Germinal center (tissue), 1 donor: Measurements from ENCODE around the gene MOK.
A peak's percentile ranks its signal among the peaks of the same experiment; 100 is the strongest.

ENCODE experiments used
- DNase-seq: peaks from one replicate; pipeline ENCODE4 v3.0.0; 2012; ENCODE audit warnings: mixed read lengths, low spot score

MOK gene

DNA sequence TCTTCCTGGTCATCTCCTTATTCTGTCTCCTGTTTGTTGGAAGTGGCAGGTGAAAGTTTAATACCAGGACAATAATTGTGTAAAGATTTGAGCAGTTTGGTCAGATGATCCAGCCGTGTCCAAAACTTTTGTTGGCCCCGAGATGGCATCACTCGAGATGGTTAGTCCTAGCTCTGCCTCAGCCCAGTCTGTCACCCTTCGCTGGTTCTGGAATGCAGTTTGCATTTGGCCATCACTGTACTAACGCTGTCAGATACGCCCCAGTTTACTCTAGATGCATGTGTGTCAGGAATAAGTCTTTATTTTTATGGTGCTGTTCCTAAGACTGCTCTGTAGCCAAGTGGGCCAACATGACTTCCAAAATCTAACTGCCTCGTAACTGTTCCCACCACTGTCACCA is 79.6 kb downstream of the MOK start:
- DNase-seq = no peak

DNA sequence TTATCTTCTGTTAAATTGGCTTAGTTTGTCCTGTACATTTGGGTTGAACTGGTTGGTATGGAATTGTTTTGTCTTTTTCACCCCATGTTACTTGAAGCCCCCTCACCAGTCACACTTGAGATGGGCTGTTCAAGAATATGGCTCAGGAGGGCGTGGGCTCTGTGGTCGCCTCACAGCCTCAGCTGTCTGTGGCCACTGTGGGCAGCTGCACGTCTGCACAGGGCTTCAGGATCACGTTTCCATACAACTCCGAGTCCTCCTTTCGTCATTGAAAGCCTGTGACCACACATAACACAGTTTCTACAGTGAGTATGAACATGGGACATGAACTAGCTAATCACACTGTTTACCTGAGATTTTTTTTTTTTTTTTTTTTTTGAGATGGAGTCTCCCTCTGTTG is 81.3 kb downstream of the MOK start:
- DNase-seq = no peak

DNA sequence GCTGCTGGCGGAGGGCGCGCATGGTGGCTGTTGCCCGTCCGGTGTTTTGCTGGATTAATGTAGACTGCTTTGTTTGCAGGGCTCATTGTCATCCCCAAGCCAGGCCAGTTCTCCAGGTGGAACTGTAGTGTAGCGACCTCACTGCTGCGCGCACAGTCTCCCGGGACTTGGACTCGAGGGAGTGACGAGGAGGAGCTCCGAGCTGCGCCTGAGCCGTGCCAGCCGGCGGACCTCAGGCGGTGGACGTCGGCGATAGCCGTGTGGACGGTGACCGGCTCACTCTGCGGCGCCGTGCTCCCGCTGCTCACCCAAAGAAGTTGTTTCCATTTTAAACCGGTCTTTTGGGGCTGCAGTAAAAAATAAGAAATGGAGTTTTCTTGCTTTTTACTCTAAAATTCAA is 82.2 kb downstream of the MOK start:
- DNase-seq = no peak

DNA sequence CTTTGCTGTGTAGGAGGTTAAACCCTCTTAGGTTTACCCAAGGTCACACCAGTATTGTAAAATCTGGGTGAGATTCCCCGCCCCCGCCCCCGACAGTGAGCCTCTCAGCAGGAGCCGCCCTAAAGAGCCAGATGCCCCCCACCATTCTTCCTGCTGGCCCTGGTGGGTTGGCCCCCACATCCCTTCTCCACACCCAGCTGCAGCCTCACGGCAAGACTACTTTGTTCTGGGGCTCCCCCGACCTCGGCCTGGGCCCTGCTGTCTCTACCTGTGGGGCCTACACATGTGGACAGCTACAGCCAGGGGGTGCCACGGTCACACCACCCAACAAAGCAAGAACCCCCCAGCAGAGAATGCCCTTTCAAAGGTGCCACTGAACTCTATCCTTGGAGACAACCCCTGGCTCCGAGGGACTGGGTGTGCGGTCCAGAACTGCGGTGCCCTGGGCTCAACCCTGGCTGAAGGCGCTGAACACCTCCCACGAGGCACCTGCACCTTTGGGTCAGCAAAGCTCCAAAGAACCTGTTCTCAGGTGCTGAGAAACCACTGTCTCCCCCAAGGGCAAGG is 82.9 kb downstream of the MOK start:
- no peak for DNase-seq

DNA sequence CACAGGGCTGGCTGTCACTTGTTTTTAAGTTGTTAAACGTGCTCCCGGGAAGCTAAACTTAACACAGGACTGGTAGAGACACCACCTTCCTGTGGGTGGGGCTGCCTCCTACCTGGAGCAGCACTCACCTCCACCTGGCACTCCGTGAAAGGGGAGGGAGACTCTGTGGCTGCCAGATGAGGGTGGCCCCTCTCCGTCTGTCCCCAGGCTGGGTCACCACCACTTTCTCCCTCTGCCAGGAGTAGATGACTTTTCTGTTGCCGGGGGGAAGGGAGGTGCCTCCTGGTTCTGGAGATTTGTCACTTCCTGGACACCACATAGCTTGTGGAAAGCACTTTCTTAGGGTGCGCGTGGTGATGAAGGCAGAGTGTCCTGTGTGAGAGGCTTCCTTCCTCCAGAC is 83.9 kb downstream of the MOK start:
- DNase-seq = no peak

DNA sequence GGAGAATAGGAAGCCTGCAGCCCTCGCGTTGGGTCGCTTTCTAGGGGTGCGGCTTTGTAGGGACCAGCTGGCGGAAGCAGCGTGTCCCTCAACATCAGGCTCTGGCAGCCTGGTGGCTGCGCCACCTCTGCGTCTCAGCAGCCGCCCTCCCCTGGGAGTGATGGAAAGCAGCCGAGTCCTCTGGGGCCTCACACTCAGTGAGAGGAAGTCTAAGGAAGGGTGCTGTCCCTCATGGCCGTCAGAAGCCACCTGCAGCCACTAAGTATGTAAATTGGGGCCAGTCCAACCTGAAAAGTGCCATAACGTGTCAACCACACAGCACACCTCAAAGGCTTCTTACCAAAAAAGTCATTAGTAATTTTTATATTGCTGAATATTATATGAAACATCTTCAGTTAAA is 84.9 kb downstream of the MOK start:
- peak; percentile 86 for DNase-seq

DNA sequence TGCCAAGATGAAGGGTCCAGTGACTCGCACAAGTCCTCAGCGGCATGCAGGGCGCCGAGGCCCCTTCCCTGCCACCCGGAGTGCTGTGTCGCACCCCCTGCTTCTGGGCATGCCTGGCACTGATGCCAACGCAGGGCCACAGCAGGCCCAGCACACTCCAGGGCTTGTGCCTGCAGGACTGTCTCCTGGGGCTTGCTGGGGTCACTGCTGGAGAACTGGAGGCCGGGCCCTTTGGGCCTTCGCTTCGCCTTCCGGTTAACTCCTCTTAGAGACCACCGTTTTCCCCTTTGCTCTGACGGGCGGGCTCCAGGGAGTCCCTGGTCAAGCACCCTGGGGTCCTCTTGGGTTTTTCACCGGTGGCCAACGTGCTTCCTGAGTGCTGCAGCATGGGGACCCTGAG is 85.6 kb downstream of the MOK start:
- no peak for DNase-seq

DNA sequence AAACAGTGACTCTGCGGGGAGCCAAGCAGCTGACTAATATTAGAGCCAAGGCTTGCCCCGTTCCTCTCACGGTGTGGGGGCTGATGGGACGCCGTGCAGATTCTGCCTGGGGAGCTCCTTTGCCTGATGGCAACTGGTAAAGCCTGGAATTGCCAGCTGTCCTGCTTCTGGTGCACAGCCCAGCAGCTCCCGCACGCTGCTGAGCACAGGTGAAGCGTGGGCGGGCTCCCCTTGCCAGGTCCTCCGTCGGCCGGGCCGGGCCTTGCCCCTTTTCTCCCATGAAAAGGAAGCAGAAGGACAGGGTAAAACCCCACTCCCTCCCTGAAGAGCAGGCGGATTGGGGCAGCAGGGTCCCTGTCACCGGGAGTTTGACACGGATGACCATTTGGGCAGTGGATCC is 86.3 kb downstream of the MOK start:
- DNase-seq = no peak

DNA sequence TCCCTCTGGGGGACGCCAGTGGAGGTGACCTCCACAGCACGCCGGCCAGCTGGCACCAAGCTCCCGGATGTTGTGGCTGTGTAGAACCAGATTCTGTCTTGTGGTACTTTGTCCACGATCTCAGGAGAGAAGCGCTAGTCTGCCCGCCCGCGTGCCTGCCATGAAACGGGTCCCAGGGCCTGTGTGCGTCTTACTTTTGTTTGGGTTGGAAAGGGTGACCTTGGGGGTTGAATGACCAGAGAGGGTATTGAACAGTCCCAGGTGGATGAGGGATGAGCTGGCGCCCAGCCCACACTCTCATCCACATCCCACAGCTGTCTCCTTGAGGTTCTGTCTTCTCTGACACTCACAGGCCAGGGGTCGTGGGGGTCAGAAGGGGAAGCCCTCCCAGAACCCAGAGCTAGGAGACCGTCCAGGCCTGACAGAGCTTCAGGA is 87.0 kb downstream of the MOK start:
- no peak for DNase-seq

DNA sequence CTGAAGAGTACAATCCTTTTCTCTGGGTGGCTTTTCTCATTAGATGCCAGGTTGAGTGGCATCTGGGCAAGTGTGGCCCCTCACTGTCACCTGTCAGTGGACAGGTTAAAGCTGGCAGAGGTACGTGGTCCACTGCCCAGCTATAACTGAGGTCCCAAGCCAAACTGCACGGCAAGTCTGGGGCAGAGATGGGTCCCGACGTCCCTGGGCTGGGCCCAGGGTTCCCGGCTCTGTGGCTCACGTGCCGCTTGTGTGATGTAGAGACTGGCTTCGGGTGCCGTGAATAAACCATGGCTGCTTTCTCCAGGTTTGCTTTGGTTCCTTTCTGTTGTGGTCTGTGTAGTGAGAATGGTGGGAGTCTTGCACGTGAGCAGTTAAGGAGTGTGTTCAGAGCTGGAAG is 87.6 kb downstream of the MOK start:
- no peak for DNase-seq

DNA sequence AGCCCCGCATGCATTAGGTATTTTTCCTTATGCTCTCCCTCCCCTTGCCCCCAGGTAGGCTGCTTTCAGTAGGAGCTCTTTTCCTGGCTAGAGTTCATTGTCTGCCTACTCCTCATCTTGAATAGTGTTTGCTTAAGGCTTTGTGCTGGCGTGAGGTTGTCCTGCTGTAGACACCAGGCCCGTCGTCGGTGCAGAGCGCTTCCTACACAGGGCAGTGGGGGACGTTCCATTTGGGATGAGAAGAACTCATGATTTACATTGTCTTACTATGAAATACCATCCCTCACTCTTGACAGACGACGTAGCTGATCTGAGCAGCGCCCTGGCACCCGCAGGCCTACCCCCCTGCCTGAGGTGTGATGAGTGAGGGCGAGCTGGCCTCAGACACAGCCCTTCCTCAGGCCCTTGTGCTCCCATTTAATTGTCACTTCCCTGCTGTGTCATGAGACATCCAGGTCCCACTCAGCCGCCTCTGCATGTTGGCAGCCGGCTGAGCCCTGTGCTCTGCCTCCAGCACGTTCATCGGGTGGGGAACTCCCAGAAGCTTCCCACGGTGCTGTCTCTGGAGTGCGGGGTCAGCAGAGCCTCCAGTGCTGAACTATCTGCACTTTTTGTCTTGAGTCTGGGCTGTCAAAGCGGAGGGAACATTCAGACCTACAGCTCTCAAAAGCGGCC is 89.3 kb downstream of the MOK start:
- no peak for DNase-seq

DNA sequence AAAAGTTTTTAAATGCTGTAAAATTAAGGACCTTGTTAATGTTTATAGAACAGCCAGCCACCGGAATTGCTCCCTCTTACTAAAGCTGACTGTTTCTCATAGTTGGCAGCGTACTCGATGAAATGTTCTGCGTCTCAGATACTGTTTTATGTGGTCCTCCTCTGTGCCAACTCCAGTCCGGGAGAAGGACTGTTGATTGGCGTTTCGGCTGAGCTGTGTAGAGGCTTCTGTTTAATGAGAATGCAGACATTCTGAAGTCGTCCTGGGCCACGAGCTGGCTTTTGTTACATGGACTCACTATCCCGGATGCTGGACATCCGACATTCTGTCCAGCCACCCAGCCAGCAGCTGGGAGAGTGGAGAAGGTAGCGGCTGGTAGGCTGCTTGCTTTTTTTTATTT is 89.9 kb downstream of the MOK start:
- no peak for DNase-seq

DNA sequence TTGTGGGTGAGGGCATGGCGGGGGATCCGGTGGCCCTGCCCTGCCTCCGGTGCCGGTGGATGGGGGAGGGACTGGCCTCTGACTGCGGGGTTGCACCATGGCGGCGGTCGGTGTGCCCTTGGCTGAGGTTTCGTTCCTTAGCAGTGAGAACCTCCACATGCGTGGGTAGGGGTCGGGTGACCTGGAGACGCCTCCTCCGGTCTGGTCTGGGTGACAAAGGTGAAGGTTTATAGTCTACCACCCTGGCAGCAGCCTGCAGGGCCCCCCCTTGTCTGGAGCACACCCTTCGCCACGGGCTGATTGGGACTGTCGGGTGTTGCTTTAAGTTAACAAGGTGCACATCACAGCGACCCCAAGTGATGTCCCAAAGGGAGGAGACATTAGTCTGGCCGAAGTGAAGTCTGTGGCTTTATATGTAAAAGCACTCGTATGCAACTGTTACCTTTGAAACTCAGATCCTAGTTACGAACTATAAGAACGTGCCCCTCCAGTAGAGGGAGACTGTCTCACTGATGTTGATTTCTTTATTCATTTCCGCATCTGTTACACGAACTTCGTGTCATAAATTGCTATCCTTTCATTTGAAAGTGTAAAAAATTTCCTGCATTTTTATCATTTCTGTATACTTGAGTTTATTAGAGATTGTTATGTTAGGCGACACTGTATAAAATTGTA is 90.8 kb downstream of the MOK start:
- DNase-seq = no peak

DNA sequence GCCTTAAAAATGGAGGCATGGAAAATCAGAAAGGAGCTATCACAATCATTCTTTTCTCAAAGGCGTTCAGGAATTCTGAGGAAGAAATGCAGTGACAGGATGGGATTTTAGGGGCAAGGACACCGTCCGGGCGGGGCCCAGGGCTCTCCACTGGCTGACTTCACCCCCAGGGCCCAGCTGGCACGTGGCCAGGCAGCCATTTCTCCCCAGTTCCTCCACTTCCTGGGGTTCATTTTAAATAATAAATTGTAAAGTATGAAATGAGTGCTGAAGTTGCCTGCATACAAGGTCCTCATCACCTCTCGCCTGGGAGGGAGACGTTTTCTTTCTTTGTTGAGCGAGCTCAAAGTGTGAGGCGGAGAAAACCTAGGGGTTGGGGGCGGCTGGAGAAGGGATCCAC is 91.5 kb downstream of the MOK start:
- no peak for DNase-seq

DNA sequence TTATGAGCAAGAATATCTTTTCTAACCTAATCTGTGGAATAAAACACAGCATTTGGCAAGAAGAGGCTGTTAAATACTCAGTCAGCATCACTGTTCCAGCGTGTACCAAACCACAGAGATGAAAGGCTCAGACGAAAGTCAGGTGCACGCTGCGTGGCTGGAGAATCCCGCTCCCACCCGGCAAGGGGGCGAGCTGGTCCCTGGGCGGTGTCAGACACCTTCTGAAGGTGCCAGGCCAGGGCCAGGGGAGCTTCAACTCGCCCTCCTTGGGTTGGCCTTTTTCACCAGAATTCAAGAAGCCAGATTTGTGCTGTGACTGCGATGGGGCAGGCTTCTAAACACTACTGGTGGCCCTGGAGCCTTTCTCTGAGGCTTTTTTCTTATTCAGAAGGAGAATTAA is 92.1 kb downstream of the MOK start:
- no peak for DNase-seq

DNA sequence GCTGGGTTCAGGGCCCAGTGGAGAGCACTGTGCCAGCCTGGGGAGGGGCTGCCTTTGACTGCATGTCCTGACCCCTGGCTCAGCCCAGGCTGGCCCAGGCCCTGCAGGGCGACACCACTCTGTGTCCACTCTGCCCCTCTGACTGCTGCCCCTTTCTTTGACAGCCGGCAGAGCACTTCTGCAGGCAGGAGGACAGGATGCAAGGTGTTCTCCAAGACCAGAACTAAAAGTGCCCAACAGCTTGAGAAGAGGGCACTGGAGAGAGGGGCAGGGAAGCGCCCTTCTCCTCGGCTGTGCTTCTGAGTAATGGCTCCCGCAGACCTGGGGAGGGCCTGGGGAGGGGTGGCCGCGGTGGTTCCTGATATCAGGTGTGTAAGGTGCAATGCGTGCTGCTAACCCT is 92.6 kb downstream of the MOK start:
- DNase-seq = no peak

DNA sequence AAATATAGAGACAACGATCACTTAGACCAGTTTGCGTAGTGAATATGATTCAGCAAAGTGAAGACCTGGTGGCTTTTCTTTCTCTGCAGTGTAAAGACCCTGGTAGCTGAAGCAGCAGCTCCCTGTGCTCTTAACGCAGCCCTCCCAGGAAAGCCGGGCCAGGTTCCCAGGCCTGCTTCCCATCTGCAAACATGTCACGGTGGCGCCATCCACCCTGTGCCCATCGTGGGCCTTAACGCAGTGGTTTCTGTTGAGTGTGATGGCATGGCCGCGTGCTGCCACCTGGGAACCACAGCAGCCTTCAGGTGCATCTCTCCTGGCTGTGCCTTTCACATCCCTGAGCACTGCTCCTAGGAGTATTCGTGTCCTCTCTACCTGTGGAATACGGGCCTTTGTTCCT is 93.7 kb downstream of the MOK start:
- no peak for DNase-seq

DNA sequence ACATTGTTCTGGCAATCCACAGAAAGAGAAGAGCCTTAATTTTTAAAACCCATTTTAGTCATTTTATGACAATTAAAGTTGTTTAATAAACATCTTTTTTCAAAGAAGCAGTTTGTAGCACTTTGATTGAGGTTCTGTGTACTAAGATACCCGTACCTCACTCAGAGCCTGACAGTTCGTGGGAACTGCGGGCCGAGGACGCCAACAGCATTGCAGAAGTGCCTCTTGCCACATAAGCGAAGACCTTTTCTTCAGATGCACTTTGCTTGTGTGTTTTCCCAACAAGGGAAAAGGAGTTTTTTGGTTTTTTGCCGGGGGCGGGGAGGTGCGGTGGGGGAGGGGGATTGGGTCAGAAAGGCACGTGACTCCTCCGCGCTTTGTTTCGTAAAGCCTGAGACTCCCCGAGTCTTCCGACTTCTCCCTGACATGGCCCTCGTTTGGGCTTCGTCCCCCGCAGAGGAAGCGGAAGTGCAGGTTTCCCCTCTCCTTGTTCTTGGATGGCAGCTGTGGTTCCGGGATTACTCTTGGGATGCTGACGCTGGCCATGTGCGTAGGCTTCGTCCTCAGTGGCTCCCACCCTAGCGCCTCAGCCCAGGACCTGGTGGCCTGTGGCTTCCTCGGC is 94.4 kb downstream of the MOK start:
- DNase-seq = no peak

DNA sequence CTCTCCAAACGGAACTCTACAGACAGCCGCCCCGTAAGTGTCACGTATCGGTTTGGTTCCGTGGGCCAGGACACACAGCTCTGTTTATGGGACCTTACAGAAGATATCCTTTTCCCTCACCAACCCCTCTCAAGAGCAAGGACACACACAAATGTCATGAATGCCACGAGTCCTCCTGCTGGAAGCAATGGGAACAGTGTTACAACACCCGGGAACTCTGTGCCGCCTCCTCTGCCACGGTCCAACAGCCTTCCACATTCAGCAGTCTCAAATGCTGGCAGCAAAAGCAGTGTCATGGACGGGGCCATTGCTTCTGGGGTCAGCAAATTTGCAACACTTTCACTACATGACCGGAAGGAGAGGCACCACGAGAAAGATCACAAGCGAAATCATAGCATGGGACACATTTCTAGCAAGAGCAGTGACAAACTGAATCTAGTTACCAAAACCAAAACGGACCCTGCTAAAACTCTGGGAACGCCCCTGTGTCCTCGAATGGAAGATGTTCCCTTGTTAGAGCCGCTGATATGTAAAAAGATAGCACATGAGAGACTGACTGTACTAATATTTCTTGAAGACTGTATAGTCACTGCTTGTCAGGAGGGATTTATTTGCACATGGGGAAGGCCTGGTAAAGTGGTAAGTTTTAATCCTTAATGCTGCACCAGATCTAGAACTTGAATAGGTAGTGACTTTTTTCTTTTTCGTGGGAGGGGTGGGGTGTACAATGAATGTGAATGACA is 95.6 kb downstream of the MOK start:
- DNase-seq = no peak

DNA sequence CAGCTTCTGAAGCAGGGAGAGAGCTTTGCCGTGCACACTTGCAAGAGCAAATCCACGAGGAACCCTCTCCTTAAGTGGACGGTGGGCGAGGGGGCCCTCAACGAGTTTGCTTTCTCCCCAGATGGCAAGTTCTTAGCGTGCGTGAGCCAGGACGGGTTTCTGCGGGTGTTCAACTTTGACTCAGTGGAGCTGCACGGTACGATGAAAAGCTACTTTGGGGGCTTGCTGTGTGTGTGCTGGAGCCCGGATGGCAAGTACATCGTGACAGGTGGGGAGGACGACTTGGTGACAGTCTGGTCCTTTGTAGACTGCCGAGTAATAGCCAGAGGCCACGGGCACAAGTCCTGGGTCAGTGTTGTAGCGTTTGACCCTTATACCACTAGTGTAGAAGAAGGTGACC is 96.2 kb downstream of the MOK start:
- no peak for DNase-seq

DNA sequence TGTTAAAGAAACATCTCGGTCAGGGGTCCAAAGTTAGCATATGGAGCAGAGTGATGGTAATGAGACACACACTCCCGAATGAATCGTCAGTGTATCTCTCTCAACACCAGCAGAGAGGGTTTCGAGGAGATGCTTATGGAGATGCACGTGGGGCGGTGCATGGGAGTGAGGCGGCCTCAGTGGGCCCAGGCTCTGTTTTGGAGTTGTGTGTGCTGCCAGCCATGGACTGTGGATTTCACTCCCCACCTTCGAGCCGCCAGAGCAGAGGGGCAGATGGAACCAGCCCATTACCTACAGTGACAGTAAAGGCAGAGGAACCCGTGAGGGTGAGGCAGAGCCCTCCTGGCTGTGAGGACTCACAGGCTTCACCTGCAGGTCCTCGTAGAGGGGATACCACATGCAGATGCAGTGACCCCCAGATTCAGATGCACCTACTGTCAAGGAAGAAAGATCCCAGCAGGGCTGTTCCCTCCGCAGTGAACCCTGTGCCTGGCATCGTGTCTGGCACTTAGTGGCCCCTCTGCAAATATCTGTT is 97.1 kb downstream of the MOK start:
- no peak for DNase-seq

DNA sequence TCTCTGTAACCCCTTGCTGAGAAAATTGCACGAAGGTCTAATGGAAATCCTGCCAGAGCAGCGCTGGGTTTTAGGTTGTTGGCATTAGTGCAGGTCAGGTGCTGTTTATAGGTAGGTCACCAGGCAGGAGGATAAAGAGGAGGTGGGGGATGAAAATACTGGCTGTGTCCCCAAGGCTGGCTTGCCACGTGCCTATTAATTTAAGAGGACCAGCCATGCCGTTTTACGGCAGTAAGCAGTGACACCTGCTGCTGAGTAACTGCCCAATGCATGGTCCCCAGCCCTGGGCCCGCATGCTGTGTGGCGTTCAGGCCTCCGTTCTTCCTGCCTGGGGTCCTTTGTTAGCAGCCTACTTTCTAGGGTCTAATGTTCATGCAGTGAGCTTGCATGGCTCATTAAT is 98.0 kb downstream of the MOK start:
- DNase-seq = no peak
